NCI-H2107 treated with DMSO at 0.1 percent for 48 hours (cell line): ENCODE data around the gene ZNF787.

Source experiments
- DNase-seq: peaks from one replicate; lab custom pipeline; 2025; ENCODE audit not compliant: unreplicated experiment; lab: John Stamatoyannopoulos, UW

ZNF787 gene

GRCh38 chr19:56144831-56145230, 23.7 kb upstream of the ZNF787 start:
- DNase-seq: no peak

GRCh38 chr19:56144376-56144775, 23.3 kb upstream of the ZNF787 start:
- no peak for DNase-seq

- no peak for DNase-seq
Measured at GRCh38 chr19:56142897-56143434, 21.9 kb upstream of the ZNF787 start.

GRCh38 chr19:56142087-56142787, 21.1 kb upstream of the ZNF787 start:
- no peak for DNase-seq

GRCh38 chr19:56141417-56141993, 20.4 kb upstream of the ZNF787 start:
- DNase-seq: no peak

- peak; percentile 98 for DNase-seq
Measured at GRCh38 chr19:56140583-56141416, 19.7 kb upstream of the ZNF787 start, which contains the start of gene ZNF444. Gene ZNF444, plus strand, starts transcription at chr19:56141287. Its CDS starts 5,625 bp downstream, at chr19:56146912.

GRCh38 chr19:56139847-56140582, 18.9 kb upstream of the ZNF787 start:
- no peak for DNase-seq

- DNase-seq: no peak
Measured at GRCh38 chr19:56138069-56138468, 17.0 kb upstream of the ZNF787 start.

- DNase-seq: no peak
Measured at GRCh38 chr19:56137405-56137804, 16.3 kb upstream of the ZNF787 start.

GRCh38 chr19:56136362-56136761, 15.3 kb upstream of the ZNF787 start:
- no peak for DNase-seq

- no peak for DNase-seq
Measured at GRCh38 chr19:56134654-56134921, 13.5 kb upstream of the ZNF787 start.

- no peak for DNase-seq
Measured at GRCh38 chr19:56133858-56134653, 13.0 kb upstream of the ZNF787 start.

GRCh38 chr19:56132316-56132822, 11.3 kb upstream of the ZNF787 start:
- no peak for DNase-seq

- DNase-seq: no peak
Measured at GRCh38 chr19:56131651-56132050, 10.6 kb upstream of the ZNF787 start.

- no peak for DNase-seq
Measured at GRCh38 chr19:56130006-56130405, 8.9 kb upstream of the ZNF787 start.

GRCh38 chr19:56126983-56127780, 6.1 kb upstream of the ZNF787 start:
- no peak for DNase-seq

- DNase-seq: no peak
Measured at GRCh38 chr19:56125806-56126590, 4.9 kb upstream of the ZNF787 start.

GRCh38 chr19:56124578-56124977, 3.5 kb upstream of the ZNF787 start:
- no peak for DNase-seq
